ENCODE results near the gene ERVK3-1.
"Not testable (repeated sequence)": the region's sequence is repeated elsewhere in the genome, so short reads cannot be mapped to it uniquely, and the experiment has no call there.

The ERVK3-1 gene

DNA sequence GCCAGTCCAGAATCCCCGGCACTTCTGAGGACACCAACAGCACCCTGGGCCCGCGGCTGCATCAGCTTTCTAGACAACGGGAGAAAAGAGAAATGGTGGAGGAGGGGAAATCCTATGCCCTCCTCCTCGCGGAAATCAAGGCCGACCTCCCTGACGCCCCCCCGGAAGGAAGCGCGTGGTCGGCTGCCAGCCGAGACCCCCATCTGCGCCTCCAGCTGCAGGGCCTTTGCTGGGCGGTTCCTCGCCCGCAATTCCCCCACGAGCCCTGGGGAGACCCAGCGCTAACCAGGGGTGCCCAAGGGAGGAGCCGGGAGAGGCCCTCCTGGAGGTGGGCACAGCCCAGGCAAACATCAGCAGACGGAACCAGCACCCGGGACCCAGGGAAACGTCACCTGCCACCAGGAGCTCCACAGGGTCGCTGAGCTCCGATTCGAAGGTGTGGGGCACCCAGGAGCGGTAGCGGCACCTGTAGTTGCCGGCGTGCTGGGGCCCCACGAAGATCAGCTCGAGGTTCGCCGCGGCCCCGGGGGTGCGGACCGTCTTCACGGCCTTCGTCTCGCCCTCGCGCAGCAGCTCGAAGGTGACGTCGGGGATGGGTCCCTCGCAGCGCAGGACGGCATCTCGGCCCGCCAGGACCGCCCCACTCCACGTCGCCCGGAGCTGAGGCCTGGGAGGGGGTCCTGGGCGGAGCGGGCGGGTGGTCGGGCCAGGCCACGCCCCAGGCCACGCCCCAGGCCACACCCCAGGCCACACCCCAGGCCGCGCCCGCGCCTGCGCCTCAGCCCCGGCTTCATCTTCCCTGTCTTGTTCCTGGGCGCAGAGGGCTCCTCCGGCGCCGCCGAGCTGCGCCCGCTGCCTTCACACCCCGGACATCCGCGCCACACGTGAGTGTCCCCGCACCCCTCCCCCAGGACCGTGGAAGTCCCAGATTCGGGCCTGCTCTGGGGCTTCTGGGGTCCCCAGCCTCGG lies 42.1 kb downstream of the ERVK3-1 start:
- peak; percentile 44 to 46 for DNase-seq (ENCODE audit: low read depth in 2 of 2)

DNA sequence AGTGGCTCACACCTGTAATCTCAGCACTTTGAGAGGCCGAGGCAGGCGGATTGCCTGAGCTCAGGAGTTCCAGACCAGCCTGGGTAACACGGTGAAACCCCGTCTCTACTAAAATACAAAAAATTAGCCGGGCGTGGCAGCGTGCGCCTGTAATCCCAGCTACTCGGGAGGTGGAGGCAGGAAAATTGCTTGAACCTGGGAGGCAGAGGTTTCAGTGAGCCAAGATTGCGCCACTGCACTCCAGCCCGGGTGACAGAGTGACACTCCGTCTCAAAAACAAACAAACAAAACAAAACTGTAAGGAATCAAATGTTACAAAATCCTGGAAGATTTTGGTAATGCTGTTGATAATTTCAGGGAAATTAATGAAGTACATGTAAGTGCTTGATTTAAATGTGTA lies 42.9 kb downstream of the ERVK3-1 start:
- not testable (repeated sequence) for DNase-seq (ENCODE audit: low read depth in 2 of 2)

- no peak for DNase-seq (ENCODE audit: low read depth in 2 of 2)
Measured at GRCh38 chr19:58349590-58349989, 44.4 kb downstream of the ERVK3-1 start.

DNA sequence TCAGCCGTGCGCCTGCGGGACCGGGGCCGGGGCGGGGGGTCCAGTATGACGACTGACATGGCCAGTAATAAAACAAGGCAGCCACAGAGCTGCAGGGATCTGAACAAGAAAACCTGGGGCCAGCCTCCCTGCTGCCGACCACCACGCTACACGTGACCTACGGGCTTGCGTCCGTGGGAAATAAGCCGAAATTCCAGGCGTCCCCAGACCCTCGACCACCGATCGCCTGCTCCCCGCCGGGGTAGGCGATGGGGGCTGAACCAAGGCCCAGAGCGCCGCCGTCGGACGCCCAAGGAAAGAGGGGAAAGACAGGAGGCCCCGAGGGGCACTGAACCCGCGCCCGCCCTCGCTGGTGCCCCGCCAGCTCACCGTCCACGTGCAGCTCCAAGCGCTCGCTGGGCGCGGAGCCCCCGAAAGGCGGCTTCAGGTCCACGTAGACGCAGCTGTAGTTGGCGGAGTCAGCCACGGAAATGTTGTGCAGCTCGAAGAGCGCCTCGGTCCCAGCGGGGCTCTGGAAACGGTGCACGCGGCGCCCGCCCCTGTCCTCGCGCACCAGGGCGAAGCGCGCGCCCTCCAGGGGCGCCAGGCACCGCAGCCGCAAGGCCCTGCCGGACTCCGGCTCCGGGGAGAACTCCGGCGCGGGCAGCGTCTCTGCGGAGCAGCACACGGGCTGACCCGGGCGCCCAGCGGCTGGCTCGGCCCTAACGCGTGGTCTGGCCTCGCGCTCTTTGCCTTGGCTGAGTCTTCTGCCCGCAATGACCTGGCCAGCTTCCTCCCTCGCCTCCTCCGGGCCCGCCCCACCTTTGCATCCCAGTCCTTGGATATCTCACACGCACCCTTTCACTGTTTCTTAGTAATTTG lies 45.1 kb downstream of the ERVK3-1 start:
- no peak for DNase-seq (ENCODE audit: low read depth in 2 of 2)

- no peak for DNase-seq (ENCODE audit: low read depth in 2 of 2)
Measured at GRCh38 chr19:58350871-58351557, 45.8 kb downstream of the ERVK3-1 start.

- DNase-seq (ENCODE audit: low read depth in 2 of 2), result no peak
Measured at GRCh38 chr19:58351558-58351878, 46.3 kb downstream of the ERVK3-1 start.

- no peak for DNase-seq (ENCODE audit: low read depth in 2 of 2)
Measured at GRCh38 chr19:58351990-58352755, 47.0 kb downstream of the ERVK3-1 start.

DNA sequence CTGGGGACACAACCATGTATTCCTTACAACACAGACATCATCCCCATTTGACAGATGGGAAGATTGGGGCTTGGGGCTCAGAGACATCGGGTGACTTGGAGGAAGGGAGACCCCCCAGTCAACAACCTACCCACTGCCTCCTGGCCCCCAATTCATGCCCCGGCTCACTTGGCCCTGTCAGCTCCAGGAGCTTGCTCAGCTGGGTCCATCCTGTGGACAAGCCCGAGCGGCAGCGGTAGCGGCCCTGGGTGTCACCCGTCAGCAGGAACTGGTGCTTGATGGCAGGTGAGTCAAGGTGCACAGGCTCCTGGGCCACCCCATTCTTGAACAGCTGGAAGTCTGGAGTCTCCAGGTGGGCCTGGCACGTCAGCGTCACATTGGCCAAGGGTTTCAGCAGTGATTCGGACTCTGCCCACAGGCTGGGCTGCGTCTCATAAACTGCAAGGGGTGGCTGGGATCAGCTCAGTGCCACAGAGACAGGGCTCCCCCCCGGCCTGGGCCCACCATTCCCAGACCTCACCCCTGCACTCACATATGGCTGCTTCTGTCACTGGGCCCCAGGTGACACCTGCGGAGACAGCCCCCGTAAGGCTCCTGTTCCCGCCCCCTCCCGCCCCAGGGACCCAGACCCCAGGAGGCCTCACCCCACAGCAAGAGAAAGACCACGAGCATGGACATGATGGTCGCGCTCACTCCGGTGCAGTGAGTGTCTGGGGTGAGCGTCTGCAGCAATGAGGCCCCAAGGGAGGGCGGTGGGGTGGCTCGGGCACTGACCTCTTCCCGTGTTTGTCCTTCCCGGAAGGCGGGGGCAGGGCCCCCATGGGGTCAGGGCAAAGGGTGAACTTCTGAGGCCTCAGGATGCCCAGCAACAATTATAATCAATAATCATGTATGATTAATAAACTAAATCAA lies 47.8 kb downstream of the ERVK3-1 start, which contains the start of gene A1BG:
TSS of gene A1BG (minus strand) at position 733 of the 912 bp plus-strand sequence. CDS start at position 678, 55 bp downstream.
- DNase-seq (ENCODE audit: low read depth in 2 of 2), result no peak

DNA sequence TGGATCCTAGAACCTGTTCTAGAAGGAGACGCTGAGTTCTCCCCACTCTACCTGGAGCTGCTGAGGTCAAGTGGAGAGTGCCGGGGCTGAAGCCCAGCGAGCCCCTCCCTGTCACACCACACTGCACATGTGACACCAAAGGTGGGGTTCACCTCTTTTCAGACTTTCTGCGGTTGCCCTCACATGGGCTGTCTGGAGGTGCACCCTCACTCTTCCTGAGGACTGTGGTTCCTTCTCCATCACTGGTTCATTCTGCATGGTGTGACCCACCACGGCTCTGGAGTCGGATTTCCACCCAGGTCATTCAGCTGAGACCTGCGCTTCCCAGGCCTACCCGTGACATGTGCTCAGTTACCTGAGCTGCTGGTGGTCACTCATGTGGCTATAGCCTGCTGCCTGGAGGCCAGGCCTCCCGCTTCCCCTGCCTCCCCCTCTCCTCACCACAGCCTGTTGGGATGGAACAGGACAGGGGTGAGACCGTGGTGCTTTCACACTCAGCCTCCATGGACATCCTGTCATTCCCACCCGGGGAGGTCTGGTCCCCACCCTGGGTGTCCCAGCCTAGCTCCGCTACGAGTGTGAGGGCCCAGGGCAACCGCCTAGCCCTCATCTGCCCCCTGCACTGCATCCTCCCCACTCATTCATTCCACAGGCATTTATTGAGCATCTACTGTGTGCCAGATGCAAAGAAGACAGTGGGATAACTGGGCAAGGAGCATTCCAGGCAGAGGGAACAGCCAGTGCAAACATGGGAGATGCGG lies 48.7 kb downstream of the ERVK3-1 start:
- no peak for DNase-seq (ENCODE audit: low read depth in 2 of 2)

DNA sequence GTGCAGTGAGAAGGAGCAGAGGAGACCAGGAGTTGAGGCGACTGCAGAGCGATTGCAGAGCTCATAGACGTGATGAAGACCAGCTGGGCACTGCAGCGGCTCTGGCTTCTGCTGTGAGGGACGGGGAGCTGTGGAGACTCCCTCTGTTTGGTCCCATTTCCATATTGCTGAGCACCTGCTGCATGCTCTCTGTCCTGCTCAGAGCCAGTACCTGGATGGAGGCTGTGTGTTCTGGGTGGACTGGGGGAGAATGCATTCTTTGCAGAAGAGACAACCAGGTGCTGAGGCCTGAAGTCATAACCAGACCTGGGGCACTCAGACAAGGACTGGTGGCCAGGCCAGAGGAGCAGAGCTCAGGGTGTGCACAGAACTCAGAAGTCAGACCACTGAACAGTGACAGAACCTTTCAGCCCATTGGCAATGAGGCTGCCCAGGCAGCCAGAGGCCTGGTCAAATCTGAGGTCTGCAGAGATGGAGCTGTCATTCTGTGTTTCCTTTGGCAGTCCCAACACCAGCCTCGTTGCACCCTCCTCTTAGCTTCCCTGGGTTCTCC lies 49.4 kb downstream of the ERVK3-1 start:
- no peak for DNase-seq (ENCODE audit: low read depth in 2 of 2)

DNA sequence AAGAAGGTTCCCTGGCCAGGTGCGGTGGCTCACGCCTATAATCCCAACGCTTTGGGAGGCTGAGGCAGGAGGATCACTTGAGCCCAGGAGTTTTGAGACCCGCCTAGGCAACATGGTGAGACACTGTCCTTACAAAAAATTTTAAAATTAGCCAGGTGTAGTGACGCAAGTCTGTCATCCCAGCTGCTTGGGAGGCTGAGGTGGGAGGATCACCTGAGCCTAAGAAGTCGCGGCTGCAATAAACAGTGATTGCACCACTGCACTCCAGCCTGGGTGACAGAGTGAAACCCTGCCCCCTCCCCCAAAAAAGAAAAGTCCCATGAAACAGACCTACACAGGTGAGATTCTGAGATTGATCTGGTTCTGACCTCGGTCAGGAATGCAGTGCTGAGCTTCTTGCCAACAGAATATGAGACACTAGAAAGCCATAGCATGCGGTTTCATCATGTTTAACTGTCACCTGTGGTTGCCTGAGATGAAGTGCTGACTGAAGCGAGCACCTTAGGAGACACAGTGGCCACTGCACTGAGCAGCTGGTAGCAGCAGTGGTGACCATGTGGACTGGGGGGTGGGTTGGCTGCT lies 50.1 kb downstream of the ERVK3-1 start:
- DNase-seq (ENCODE audit: low read depth in 2 of 2), result no peak

GRCh38 chr19:58355908-58356765 lies 51.0 kb downstream of the ERVK3-1 start:
- DNase-seq (ENCODE audit: low read depth in 2 of 2), result peak in 1 of 2 donors; percentile 4

DNA sequence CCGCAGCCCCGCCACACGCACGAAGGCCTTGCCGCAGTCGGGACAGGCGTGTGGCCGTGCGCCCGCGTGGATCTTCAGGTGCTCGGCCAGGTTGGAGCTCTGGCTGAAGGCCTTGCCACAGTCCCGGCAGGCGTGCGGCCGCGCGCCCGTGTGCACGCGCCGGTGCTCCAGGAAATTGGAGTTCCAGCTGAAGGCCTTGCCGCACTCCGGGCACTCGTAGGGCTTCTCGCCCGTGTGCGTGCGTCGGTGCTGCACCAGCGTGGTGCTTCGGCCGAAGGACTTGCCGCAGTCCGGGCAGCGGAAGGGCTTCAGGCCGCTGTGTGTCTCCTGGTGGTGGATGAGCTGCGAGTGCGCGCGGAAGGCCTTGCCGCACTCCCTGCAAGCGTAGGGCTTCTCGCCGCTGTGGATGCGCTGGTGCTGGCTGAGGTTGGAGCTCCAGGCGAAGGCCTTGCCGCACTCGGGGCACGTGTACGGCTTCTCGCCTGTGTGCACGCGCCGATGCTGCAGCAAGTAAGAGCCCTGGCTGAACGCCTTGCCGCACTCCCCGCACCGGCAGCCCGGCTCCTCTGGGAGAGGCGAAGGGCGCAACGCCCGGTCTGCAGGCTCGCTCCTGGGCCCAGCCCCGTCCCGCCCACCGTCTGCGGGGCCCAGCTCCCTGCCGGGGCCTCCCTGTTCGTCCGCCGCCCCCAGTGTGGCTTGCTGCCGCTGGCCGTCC lies 51.7 kb downstream of the ERVK3-1 start:
- no peak for DNase-seq (ENCODE audit: low read depth in 2 of 2)

DNA sequence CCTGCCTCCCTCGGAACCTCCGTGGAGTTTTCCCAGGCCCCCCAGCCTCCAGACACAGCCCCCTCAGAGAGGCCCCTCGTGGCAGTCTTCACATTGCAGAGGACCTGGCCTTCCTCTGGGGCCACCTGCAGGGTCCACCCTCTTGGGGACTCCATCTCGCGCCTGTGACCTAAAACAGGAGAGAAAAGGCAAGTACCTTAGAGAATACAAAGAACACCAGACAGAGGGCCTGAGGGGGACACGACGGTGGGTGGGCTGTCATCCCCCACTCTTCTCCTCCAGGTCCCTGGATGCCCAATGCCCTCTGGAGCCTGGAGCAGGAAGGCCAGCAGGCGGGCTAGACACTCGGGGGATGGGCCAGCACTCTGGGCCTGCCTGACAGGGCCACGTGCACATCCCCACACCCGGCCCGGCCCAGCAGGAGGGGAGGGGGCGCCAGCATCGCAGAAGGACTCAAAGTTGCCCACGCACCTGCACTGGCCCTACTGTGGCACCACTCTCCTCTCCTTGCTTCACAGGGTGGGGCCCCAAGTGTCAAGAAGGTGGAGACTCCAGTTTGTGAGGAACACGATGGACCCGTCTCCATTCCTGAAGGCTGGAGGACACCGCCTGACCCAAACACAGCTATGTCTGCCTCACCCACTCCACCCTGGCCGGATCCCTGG lies 52.4 kb downstream of the ERVK3-1 start:
- no peak for DNase-seq (ENCODE audit: low read depth in 2 of 2)

DNA sequence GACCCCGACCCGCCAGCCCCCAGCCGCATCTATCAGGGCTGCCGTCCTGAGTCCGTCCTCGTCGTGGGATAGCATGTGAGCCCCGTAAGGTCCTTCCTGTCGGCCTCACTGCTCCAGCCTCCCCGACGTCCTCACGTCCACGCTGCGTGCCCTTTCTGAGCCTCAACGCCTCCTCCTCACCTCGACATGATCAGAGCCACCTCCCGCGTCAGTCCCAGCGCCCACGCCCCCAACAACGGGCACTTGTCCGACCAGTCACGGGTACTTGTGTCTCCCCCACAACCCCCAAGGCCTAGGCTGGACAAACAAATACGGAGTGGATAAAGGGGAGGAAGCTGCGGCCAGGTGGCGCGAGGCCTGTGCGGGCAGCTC lies 56.7 kb downstream of the ERVK3-1 start:
- DNase-seq (ENCODE audit: low read depth in 2 of 2), result peak in 1 of 2 donors; percentile 18

DNA sequence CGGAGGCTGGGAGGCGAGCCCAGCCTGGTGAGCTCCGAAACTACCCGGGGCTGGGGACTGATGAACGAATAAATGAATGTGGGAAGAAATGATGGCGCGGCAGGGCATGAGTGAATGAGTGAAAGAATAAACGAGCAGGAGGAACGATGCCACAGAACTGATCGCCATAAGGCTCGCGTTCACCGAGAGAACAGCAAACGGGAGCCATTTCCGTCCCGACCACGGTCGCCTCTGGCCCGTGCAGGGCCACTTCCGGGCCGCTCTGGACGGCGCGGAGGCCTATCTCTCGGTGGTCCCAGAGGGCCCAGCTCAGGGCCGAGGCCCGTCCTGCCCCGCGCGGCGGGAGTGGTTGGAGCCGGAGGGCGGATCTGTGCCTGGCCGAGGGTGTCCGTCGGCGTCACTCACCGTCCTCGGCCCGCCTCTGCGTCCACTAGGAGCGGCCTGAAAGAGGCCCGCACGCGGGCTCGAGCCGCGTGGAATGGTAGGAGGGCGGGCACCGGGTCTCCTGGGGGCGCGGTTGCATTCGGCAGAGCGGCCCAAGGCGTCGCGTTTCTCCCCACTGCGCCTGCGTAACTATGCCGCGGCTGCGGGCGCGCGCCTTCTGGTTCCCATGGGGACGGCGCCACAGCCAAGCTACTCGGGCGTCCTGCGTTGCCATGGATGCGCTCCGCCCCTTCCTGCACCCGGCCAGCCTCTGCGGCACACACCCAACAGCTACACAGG lies 57.3 kb downstream of the ERVK3-1 start, which contains the start of gene ZNF497:
TSS of gene ZNF497 (minus strand) at position 480 of the 723 bp plus-strand sequence. CDS start 5,116 bp downstream, outside the sequence.
- DNase-seq (ENCODE audit: low read depth in 2 of 2), result peak; percentile 93 to 95
